Measurements from ENCODE around the gene RAP2B. TPM values are rescaled to one million over a fixed set of nuclear protein-coding genes. Genes with fewer than 3 reads are reported as not detected.

Gene RAP2B
- total and polyA plus RNA-seq, 2 donors (not counting 3 experiments of a cell fraction or from before 2014, with no cell fraction given): 8.3 to 27.5 TPM

- TF ChIP-seq MAX (IDR thresholded peaks at IDR 0.05; ENCODE audit: insufficient read depth, insufficient read length) (no peak), GATA2 (IDR thresholded peaks at IDR 0.05; ENCODE audit: insufficient read depth, insufficient read length, low read depth, low read length) (no peak), POLR2AphosphoS5 (IDR thresholded peaks at IDR 0.05; ENCODE audit: insufficient read depth, low read depth, low read length) (no peak), FOS (IDR thresholded peaks at IDR 0.05; ENCODE audit: borderline replicate concordance, insufficient read depth, low read length) (no peak), MYC (IDR thresholded peaks at IDR 0.05; ENCODE audit: low read depth, low read length) (no peak), CTCF (IDR thresholded peaks at IDR 0.05; ENCODE audit: extremely low read depth in 1 of 2, insufficient read depth in 1 of 2, low read depth in 1 of 2, low read length in 2 of 2) (no peak), EZH2 (IDR thresholded peaks at IDR 0.05; ENCODE audit: borderline replicate concordance, low read depth, low read length, severe bottlenecking) (no peak), POLR2A (IDR thresholded peaks at IDR 0.05; ENCODE audit: low read depth, low read length) (no peak)
- intact Hi-C loops (cut with micrococcal nuclease): loop anchor here (1.0 to 10.0 kb wide), 5 partner anchors 24 to 855 kb away; no protein-coding TSS in a partner anchor
- POLR2A ChIA-PET: no interaction called here
These were observed 727 bp downstream of the RAP2B start for GRCh38 chr3:153162513-153163392.

More at GRCh38 chr3:153162513-153163392, 727 bp downstream of the RAP2B start:
- dilution Hi-C loops (cut with MboI; ENCODE audit: extremely low pct_ligation_motif_present, low sequenced_read_pairs): no loop called here
- BruUV-seq (replicated peaks): no TSS peak
- FAIRE-seq (peak; percentile 78), DNase-seq (ENCODE audit: low read depth, low spot score) (peak; percentile 58)
- Histone ChIP-seq H3K36me3 (ENCODE audit: control insufficient read depth in 2 of 2, extremely low read depth in 1 of 2, insufficient read depth in 2 of 2, low read length in 2 of 2) (peaks cover 0 to 2% of the 10 kb centered on the region in 2 experiments), H3K79me2 (ENCODE audit: control insufficient read depth, insufficient read depth, low read length) (peaks cover 57% of the 10 kb centered on the region), H3K9me3 (replicated peaks; ENCODE audit: control insufficient read depth, insufficient read depth, low read length) (no peaks in the 10 kb centered on the region), H3K9ac (replicated peaks; ENCODE audit: extremely low read depth, insufficient read depth, low read length) (peak overlapping the region; percentile 85), H3K4me3 (replicated peaks in 1 of 3; ENCODE audit: insufficient read depth in 1 of 3, low read depth in 1 of 3, low read length in 3 of 3) (peak overlapping the region; percentile 77 to 100 (median 98)), H3K4me2 (ENCODE audit: insufficient read depth, low read length) (peak overlapping the region; percentile 97), H3K27me3 (ENCODE audit: control insufficient read depth in 2 of 2, insufficient read depth in 2 of 2, low read length in 2 of 2) (no peaks in the 10 kb centered on the region), H3K27ac (ENCODE audit: insufficient read depth, low read depth, low read length) (peak overlapping the region; percentile 62), H3K9me1 (replicated peaks; ENCODE audit: control insufficient read depth, extremely low read depth, insufficient read depth, low read length) (no peaks in the 10 kb centered on the region), H3K4me1 (ENCODE audit: control insufficient read depth, extremely low read depth, insufficient read depth, low read length) (peaks cover 33% of the 10 kb centered on the region), H4K20me1 (replicated peaks; ENCODE audit: control insufficient read depth, extremely low read depth, insufficient read depth, low read length) (peaks cover 7% of the 10 kb centered on the region), H2AFZ (ENCODE audit: low read depth, low read length) (no peak overlapping the region)
- CTCF ChIA-PET: interaction anchor here (1.2 to 10.6 kb wide), 5 partner anchors 41 to 137 kb away, joined by 4 to 203 read pairs (median 6); no protein-coding TSS in a partner anchor

Measured in endothelial cell of umbilical vein (primary cell).